H9 (cell line): Measurements from ENCODE around the gene TMEM273. TPM values are rescaled to one million over a fixed set of nuclear protein-coding genes. Genes with fewer than 3 reads are reported as not detected.

Experiments used
- DNase-seq: peaks from one replicate; pipeline ENCODE4 v3.0.0-alpha.2; 2017
- H2AFZ ChIP-seq: one replicate; pipeline ENCODE4 v1.6.1; 2013; ENCODE audit warnings: mild to moderate bottlenecking, low read length, control low read depth, moderate library complexity
- H2AK5ac ChIP-seq: 2 replicates; pipeline ENCODE4 v1.6.1; 2013; ENCODE audit warnings: low read length, control low read depth, mixed read lengths; ENCODE audit not compliant: insufficient read length
- H2BK120ac ChIP-seq: one replicate; pipeline ENCODE4 v1.6.1; 2013; ENCODE audit warnings: low read depth, mild to moderate bottlenecking, low read length, control low read depth, inconsistent platforms; ENCODE audit not compliant: poor library complexity, severe bottlenecking
- H2BK12ac ChIP-seq: 2 replicates; pipeline ENCODE4 v1.6.1; 2013; ENCODE audit warnings: low read length, control low read depth, mixed read lengths, low read depth; ENCODE audit not compliant: insufficient read length
- H2BK15ac ChIP-seq: 2 replicates; pipeline ENCODE4 v1.6.1; 2013; ENCODE audit warnings: low read depth, low read length, control low read depth
- H2BK20ac ChIP-seq: one replicate; pipeline ENCODE4 v1.6.1; 2013; ENCODE audit warnings: low read depth, mild to moderate bottlenecking, low read length, control low read depth, inconsistent platforms; ENCODE audit not compliant: poor library complexity, severe bottlenecking
- H2BK5ac ChIP-seq: 2 replicates; pipeline ENCODE4 v1.6.1; 2013; ENCODE audit warnings: low read length, control low read depth, mixed read lengths; ENCODE audit not compliant: insufficient read length
- H3K14ac ChIP-seq: 2 replicates; pipeline ENCODE4 v1.6.1; 2013; ENCODE audit warnings: low read length, control low read depth; ENCODE audit not compliant: insufficient read depth
- H3K18ac ChIP-seq: 2 replicates; pipeline ENCODE4 v1.6.1; 2013; ENCODE audit warnings: low read depth, mild to moderate bottlenecking, mixed read lengths, low read length, control low read depth; ENCODE audit not compliant: insufficient read length
- H3K23ac ChIP-seq: 2 replicates; pipeline ENCODE4 v1.6.1; 2013; ENCODE audit warnings: low read length, control low read depth, mixed read lengths, low read depth; ENCODE audit not compliant: insufficient read length
- H3K23me2 ChIP-seq: 2 replicates; pipeline ENCODE4 v1.6.1; 2013; ENCODE audit warnings: low read depth, mild to moderate bottlenecking, mixed read lengths, low read length, control low read depth; ENCODE audit not compliant: insufficient read length, poor library complexity, severe bottlenecking
- H3K27ac ChIP-seq: 2 replicates; pipeline ENCODE4 v1.5.1; 2013; ENCODE audit warnings: low read length, control low read depth, mixed read lengths, low read depth; ENCODE audit not compliant: insufficient read length
- H3K27me3 ChIP-seq: 2 replicates; pipeline ENCODE4 v1.6.1; 2013; ENCODE audit warnings: low read length, control low read depth, inconsistent platforms; ENCODE audit not compliant: insufficient read depth
- H3K4ac ChIP-seq: 2 replicates; pipeline ENCODE4 v1.6.1; 2013; ENCODE audit warnings: low read depth, mild to moderate bottlenecking, control low read depth, inconsistent platforms, low read length, moderate library complexity
- H3K4me1 ChIP-seq: 2 replicates; pipeline ENCODE4 v1.6.1; 2013; ENCODE audit warnings: low read length, control low read depth, inconsistent platforms; ENCODE audit not compliant: insufficient read depth
- H3K4me2 ChIP-seq: 2 replicates; pipeline ENCODE4 v1.6.1; 2013; ENCODE audit warnings: low read length, control low read depth, mixed read lengths; ENCODE audit not compliant: insufficient read length, insufficient read depth
- H3K56ac ChIP-seq: 2 replicates; pipeline ENCODE4 v1.6.1; 2013; ENCODE audit warnings: low read depth, mild to moderate bottlenecking, mixed read lengths, low read length, control low read depth; ENCODE audit not compliant: insufficient read length
- H3K79me1 ChIP-seq: 2 replicates; pipeline ENCODE4 v1.6.1; 2013; ENCODE audit warnings: low read depth, mild to moderate bottlenecking, moderate library complexity, low read length, control low read depth, inconsistent platforms; ENCODE audit not compliant: insufficient read depth, poor library complexity, severe bottlenecking
- H3K79me2 ChIP-seq: 2 replicates; pipeline ENCODE4 v1.6.1; 2013; ENCODE audit warnings: low read length, control low read depth, inconsistent platforms; ENCODE audit not compliant: insufficient read depth
- H3K9ac ChIP-seq: 2 replicates; pipeline ENCODE4 v1.6.1; 2013; ENCODE audit warnings: low read length, control low read depth, mixed read lengths; ENCODE audit not compliant: insufficient read length; ENCODE audit errors: extremely low read depth
- H3K9me3 ChIP-seq: one replicate; pipeline ENCODE4 v1.6.1; 2013; ENCODE audit warnings: low read depth, low read length, inconsistent platforms; ENCODE audit not compliant: control insufficient read depth
- H3T11ph ChIP-seq: one replicate; pipeline ENCODE4 v1.6.1; 2013; ENCODE audit warnings: mild to moderate bottlenecking, low read length, control low read depth, inconsistent platforms
- H4K20me1 ChIP-seq: one replicate; pipeline ENCODE4 v1.6.1; 2013; ENCODE audit not compliant: control insufficient read depth, insufficient read length, insufficient read depth
- H4K5ac ChIP-seq: 2 replicates; pipeline ENCODE4 v1.6.1; 2013; ENCODE audit warnings: low read depth, mild to moderate bottlenecking, mixed read lengths, low read length, control low read depth; ENCODE audit not compliant: insufficient read length
- H4K8ac ChIP-seq: replicated peaks from 2 replicates; pipeline ENCODE4 v1.6.1; 2013; ENCODE audit warnings: low read length, control low read depth, mixed read lengths, low read depth; ENCODE audit not compliant: insufficient read length
- H4K91ac ChIP-seq: 2 replicates; pipeline ENCODE4 v1.6.1; 2013; ENCODE audit warnings: low read depth, mild to moderate bottlenecking, moderate library complexity, mixed read lengths, low read length, control low read depth; ENCODE audit not compliant: insufficient read length
- H3K27ac Mint-ChIP-seq, 3 experiments: 2 replicates in 2 of 3; 3 replicates in 1 of 3; pipeline ENCODE4 v1.8.0; 2020 to 2021; ENCODE audit warnings: mixed read lengths in 3 of 3, mild to moderate bottlenecking in 1 of 3, moderate library complexity in 1 of 3
- H3K27me3 Mint-ChIP-seq: 2 replicates; pipeline ENCODE4 v1.8.0; 2021; ENCODE audit warnings: low read depth, mild to moderate bottlenecking, moderate library complexity, mixed read lengths
- H3K36me3 Mint-ChIP-seq, 3 experiments: 2 replicates in 2 of 3; 3 replicates in 1 of 3; pipeline ENCODE4 v1.8.0; 2020 to 2021; ENCODE audit warnings: low read depth in 3 of 3, mixed read lengths in 3 of 3; ENCODE audit not compliant: insufficient read depth in 1 of 3
- H3K4me1 Mint-ChIP-seq, 2 experiments: 2 replicates each; pipeline ENCODE4 v1.8.0; 2020; ENCODE audit warnings: mixed read lengths in 2 of 2
- H3K4me3 Mint-ChIP-seq, 2 experiments: 2 replicates in 1 of 2; 3 replicates in 1 of 2; pipeline ENCODE4 v1.8.0; 2020 to 2021; ENCODE audit warnings: mild to moderate bottlenecking in 2 of 2, mixed read lengths in 2 of 2, moderate library complexity in 1 of 2
- H3K9me3 Mint-ChIP-seq, 2 experiments: 2 replicates in 1 of 2; 3 replicates in 1 of 2; pipeline ENCODE4 v1.8.0; 2020; ENCODE audit warnings: mild to moderate bottlenecking in 2 of 2, mixed read lengths in 2 of 2, moderate library complexity in 1 of 2
- WGBS: extraction: QIAGEN DNeasy Blood & Tissue Kit; methylation state at CpG from one replicate; pipeline ENCODE4 v1.1.7; 2013; ENCODE audit warnings: missing lambda C conversion rate, low lambda C conversion rate, mixed read lengths; ENCODE audit not compliant: insufficient read length; ENCODE audit errors: extremely low coverage; 5-methylcytosine and 5-hydroxymethylcytosine counted together
- total RNA-seq: library from RNA; stranded (reverse); gene quantifications from 2 replicates; pipeline ENCODE4 v1.2.1, GENCODE V29; 2021
- TF ChIP-seq, protein P1 (sequence below): fragments of 200-600 bp; sonication (generic); conservative IDR thresholded peaks from 3 replicates; pipeline ENCODE4 v1.8.0; 2021; ENCODE audit warnings: antibody characterized with exemption, mild to moderate bottlenecking

Gene TMEM273
- total RNA-seq, 1 experiment from 2014 or later: not detected

DNA sequence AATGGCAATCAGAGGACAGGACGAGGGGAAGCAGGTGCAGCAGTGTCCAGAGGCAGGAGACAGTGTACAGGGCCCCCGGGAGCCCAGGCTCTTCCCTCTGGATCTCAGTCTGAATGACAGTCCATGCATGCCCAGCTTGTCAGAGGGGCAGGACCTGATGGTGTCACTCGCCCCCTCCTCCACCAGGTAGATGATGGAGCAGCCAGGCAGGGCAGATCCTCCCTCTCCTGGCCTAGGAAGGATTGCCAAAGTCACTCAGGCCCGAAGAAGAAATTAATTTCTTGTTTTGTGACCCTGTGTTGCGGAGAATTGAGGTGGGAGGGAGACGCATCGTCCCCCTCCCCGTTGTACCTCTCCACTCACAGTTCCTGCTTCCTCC is 76.9 kb downstream of the TMEM273 start:
- no peak for DNase-seq
- H4K91ac ChIP-seq: no peak overlapping the region
- no peaks in the 10 kb centered on the region for H3K79me1 ChIP-seq
- no peaks in the 10 kb centered on the region for H3K27me3 ChIP-seq
- H3K56ac ChIP-seq: no peak overlapping the region
- no peak overlapping the region for H4K5ac ChIP-seq
- no peak overlapping the region for H3K27ac Mint-ChIP-seq
- TF ChIP-seq, protein P1, sequence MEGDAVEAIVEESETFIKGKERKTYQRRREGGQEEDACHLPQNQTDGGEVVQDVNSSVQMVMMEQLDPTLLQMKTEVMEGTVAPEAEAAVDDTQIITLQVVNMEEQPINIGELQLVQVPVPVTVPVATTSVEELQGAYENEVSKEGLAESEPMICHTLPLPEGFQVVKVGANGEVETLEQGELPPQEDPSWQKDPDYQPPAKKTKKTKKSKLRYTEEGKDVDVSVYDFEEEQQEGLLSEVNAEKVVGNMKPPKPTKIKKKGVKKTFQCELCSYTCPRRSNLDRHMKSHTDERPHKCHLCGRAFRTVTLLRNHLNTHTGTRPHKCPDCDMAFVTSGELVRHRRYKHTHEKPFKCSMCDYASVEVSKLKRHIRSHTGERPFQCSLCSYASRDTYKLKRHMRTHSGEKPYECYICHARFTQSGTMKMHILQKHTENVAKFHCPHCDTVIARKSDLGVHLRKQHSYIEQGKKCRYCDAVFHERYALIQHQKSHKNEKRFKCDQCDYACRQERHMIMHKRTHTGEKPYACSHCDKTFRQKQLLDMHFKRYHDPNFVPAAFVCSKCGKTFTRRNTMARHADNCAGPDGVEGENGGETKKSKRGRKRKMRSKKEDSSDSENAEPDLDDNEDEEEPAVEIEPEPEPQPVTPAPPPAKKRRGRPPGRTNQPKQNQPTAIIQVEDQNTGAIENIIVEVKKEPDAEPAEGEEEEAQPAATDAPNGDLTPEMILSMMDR: no peak
- no peak overlapping the region for H3K23ac ChIP-seq
- H4K8ac ChIP-seq: no peak overlapping the region
- no peak overlapping the region for H2BK20ac ChIP-seq
- H4K20me1 ChIP-seq: no peaks in the 10 kb centered on the region
- no peaks in the 10 kb centered on the region for H3K9me3 ChIP-seq
- H3K79me2 ChIP-seq: no peaks in the 10 kb centered on the region
- H2BK12ac ChIP-seq: no peak overlapping the region
- peaks cover 5% of the 10 kb centered on the region for H3K23me2 ChIP-seq
- no peak overlapping the region for H2BK5ac ChIP-seq
- WGBS: no CpG with 5 or more reads among the region's 8 CpGs
- H2BK15ac ChIP-seq: no peak overlapping the region
- H3K9me3 Mint-ChIP-seq: no peaks in the 10 kb centered on the region
- H3K4me1 ChIP-seq: no peaks in the 10 kb centered on the region
- H3K14ac ChIP-seq: no peak overlapping the region
- H3K4me2 ChIP-seq: no peak overlapping the region
- H2AK5ac ChIP-seq: no peak overlapping the region
- H3K4me1 Mint-ChIP-seq: peaks cover 9 to 10% of the 10 kb centered on the region in 2 experiments; a peak in 3 of 4 replicates
- no peak overlapping the region for H3T11ph ChIP-seq
- H3K36me3 Mint-ChIP-seq: no peaks in the 10 kb centered on the region
- H2AFZ ChIP-seq: no peak overlapping the region
- H3K4ac ChIP-seq: no peak overlapping the region
- no peak overlapping the region for H3K18ac ChIP-seq
- H3K4me3 Mint-ChIP-seq: no peak overlapping the region
- peaks cover 19% of the 10 kb centered on the region for H3K27me3 Mint-ChIP-seq
- no peak overlapping the region for H3K9ac ChIP-seq
- H2BK120ac ChIP-seq: no peak overlapping the region
- H3K27ac ChIP-seq: no peak overlapping the region
